Endothelial cell of umbilical vein (primary cell): Measurements from ENCODE around the gene DNAJC16. TPM values are rescaled to one million over a fixed set of nuclear protein-coding genes. Genes with fewer than 3 reads are reported as not detected.

Experiments used
- BruUV-seq: library from RNA; stranded (reverse); fragments of 400-500 nt; replicated peaks from 2 replicates; lab custom pipeline; 2021; lab: Mats Ljungman, UMichigan
- CTCF ChIA-PET: fragments of 300-600, 350-600 bp; sonication (Branson Sonifier 250); formaldehyde crosslinking; loops from one replicate; lab custom pipeline; 2021; ENCODE audit warnings: antibody characterized with exemption, inconsistent platforms; lab: Charles Lee
- POLR2A ChIA-PET: fragments of 300-600, 350-600 bp; sonication (Branson Sonifier 250); formaldehyde crosslinking; loops from one replicate; lab custom pipeline; 2021; ENCODE audit warnings: antibody characterized with exemption, inconsistent platforms; lab: Charles Lee
- DNase-seq: peaks from one replicate; pipeline ENCODE4 v3.0.0-alpha.2; 2011; ENCODE audit warnings: low read depth, low spot score
- FAIRE-seq: peaks from 2 replicates; lab custom pipeline; 2011; peaks lifted over from hg19 to GRCh38; lab: Jason Lieb, UNC
- H2AFZ ChIP-seq: 2 replicates; pipeline ENCODE4 v1.6.0; 2012; ENCODE audit warnings: low read depth, low read length, control low read depth, inconsistent platforms
- H3K27ac ChIP-seq: 2 replicates; pipeline ENCODE4 v1.5.1; 2011; ENCODE audit warnings: low read depth, mild to moderate bottlenecking, control low read depth, low read length, moderate library complexity; ENCODE audit not compliant: insufficient read depth
- H3K27me3 ChIP-seq, 2 experiments: 2 replicates each; pipeline versions ENCODE4 v1.6.0 to v1.6.1; 2011; ENCODE audit warnings: low read length in 2 of 2, mixed read lengths in 1 of 2; ENCODE audit not compliant: control insufficient read depth in 2 of 2, insufficient read depth in 2 of 2
- H3K36me3 ChIP-seq, 2 experiments: 2 replicates in 1 of 2; 3 replicates in 1 of 2; pipeline ENCODE4 v1.5.1; 2011; ENCODE audit warnings: low read length in 2 of 2, mild to moderate bottlenecking in 1 of 2, moderate library complexity in 1 of 2; ENCODE audit not compliant: control insufficient read depth in 2 of 2, insufficient read depth in 2 of 2; ENCODE audit errors: extremely low read depth in 1 of 2
- H3K4me1 ChIP-seq: 3 replicates; pipeline ENCODE4 v1.5.1; 2011; ENCODE audit warnings: mild to moderate bottlenecking, low read length; ENCODE audit not compliant: control insufficient read depth, insufficient read depth; ENCODE audit errors: extremely low read depth
- H3K4me2 ChIP-seq: 2 replicates; pipeline ENCODE4 v1.6.1; 2011; ENCODE audit warnings: low read length, control low read depth, mixed read lengths; ENCODE audit not compliant: insufficient read depth
- H3K4me3 ChIP-seq, 3 experiments: fragments of 200-600 bp in 1 of 3; sonication (generic), shearing (Covaris generic) in 1 of 3; replicated peaks in 1 of 3; 2 replicates each; pipeline ENCODE4 v1.5.1; 2011 to 2016; ENCODE audit warnings: control low read depth in 3 of 3, low read length in 3 of 3, mild to moderate bottlenecking in 2 of 3, inconsistent platforms in 1 of 3, low read depth in 1 of 3, moderate library complexity in 1 of 3; ENCODE audit not compliant: insufficient read depth in 1 of 3
- H3K79me2 ChIP-seq: 2 replicates; pipeline ENCODE4 v1.6.0; 2012; ENCODE audit warnings: low read length, inconsistent platforms; ENCODE audit not compliant: control insufficient read depth, insufficient read depth
- H3K9ac ChIP-seq: replicated peaks from 2 replicates; pipeline ENCODE3; 2011; ENCODE audit warnings: low read length, control low read depth; ENCODE audit not compliant: insufficient read depth; ENCODE audit errors: extremely low read depth
- H3K9me1 ChIP-seq: replicated peaks from 3 replicates; pipeline ENCODE4 v1.6.0; 2011; ENCODE audit warnings: mild to moderate bottlenecking, low read length; ENCODE audit not compliant: control insufficient read depth, insufficient read depth; ENCODE audit errors: extremely low read depth
- H3K9me3 ChIP-seq: replicated peaks from 2 replicates; pipeline ENCODE4 v1.5.1; 2012; ENCODE audit warnings: low read length, inconsistent platforms; ENCODE audit not compliant: control insufficient read depth, insufficient read depth
- H4K20me1 ChIP-seq: replicated peaks from 2 replicates; pipeline ENCODE3; 2011; ENCODE audit warnings: mild to moderate bottlenecking, low read length; ENCODE audit not compliant: control insufficient read depth, insufficient read depth; ENCODE audit errors: extremely low read depth
- EZH2 ChIP-seq: IDR thresholded peaks from 2 replicates; pipeline ENCODE4 v1.6.1; 2012; ENCODE audit warnings: borderline replicate concordance, low read depth, mild to moderate bottlenecking, moderate library complexity, low read length, inconsistent platforms; ENCODE audit not compliant: severe bottlenecking
- FOS ChIP-seq: IDR thresholded peaks from 2 replicates; pipeline ENCODE4 v1.6.1; 2011; ENCODE audit warnings: mild to moderate bottlenecking, low read length, moderate library complexity, borderline replicate concordance; ENCODE audit not compliant: insufficient read depth
- GATA2 ChIP-seq: IDR thresholded peaks from 2 replicates; pipeline ENCODE4 v1.7.0; 2011; ENCODE audit warnings: low read depth, mild to moderate bottlenecking, moderate library complexity, mixed read lengths, low read length; ENCODE audit not compliant: insufficient read length, insufficient read depth
- JUN ChIP-seq: IDR thresholded peaks from 2 replicates; pipeline ENCODE4 v1.6.1; 2011; ENCODE audit warnings: borderline replicate concordance, low read depth; ENCODE audit not compliant: insufficient read length, insufficient read depth
- MYC ChIP-seq: IDR thresholded peaks from one replicate; pipeline ENCODE4 v1.6.1; 2011; ENCODE audit warnings: mild to moderate bottlenecking, low read depth, low read length
- POLR2A ChIP-seq: IDR thresholded peaks from 2 replicates; pipeline ENCODE4 v1.6.1; 2012; ENCODE audit warnings: low read depth, mild to moderate bottlenecking, control low read depth, low read length
- POLR2AphosphoS5 ChIP-seq: IDR thresholded peaks from 2 replicates; pipeline ENCODE4 v1.6.1; 2012; ENCODE audit warnings: low read depth, mild to moderate bottlenecking, control low read depth, low read length, moderate library complexity; ENCODE audit not compliant: insufficient read depth
- dilution Hi-C: fragments of 300-500 bp; cut with MboI; formaldehyde crosslinking; loops from one replicate; pipeline ENCODE4 v1.15.0; 2019; ENCODE audit warnings: low sequenced_read_pairs; ENCODE audit not compliant: extremely low pct_ligation_motif_present
- intact Hi-C: fragments of 100-400 bp; cut with micrococcal nuclease; formaldehyde crosslinking; loops from one replicate; pipeline ENCODE4 v1.10.0; 2022
- polyA plus RNA-seq, 4 experiments: library from polyadenylated mRNA; depleted of rRNA in 3 of 4; stranded (reverse) in 3 of 4; unstranded in 1 of 4; fragments of >200 nt; gene quantifications; 2 replicates each; pipeline versions ENCODE4 v1.2.1 to v1.2.3, GENCODE V29; 2011 to 2012; ENCODE audit warnings: missing spikeins in 1 of 4
- total RNA-seq: library from RNA; stranded (reverse); gene quantifications from 2 replicates; pipeline ENCODE4 v1.2.3, GENCODE V29; 2021
- TF ChIP-seq, protein P1 (sequence below), 2 donors: IDR thresholded peaks; 1 replicate in 1 of 2; 2 replicates in 1 of 2; pipeline ENCODE4 v1.5.1; 2011; ENCODE audit warnings: low read length in 2 of 2, mild to moderate bottlenecking in 2 of 2, moderate library complexity in 2 of 2, control low read depth in 1 of 2, inconsistent platforms in 1 of 2, low read depth in 1 of 2; ENCODE audit not compliant: insufficient read depth in 1 of 2; ENCODE audit errors: extremely low read depth in 1 of 2
- TF ChIP-seq, protein P2 (sequence below): IDR thresholded peaks from 2 replicates; pipeline ENCODE4 v1.6.1; 2011; ENCODE audit not compliant: insufficient read depth, insufficient read length

DNAJC16 gene
- total and polyA plus RNA-seq, 2 donors (not counting 3 experiments of a cell fraction or from before 2014, with no cell fraction given) = 8.0 to 21.4 TPM

DNA sequence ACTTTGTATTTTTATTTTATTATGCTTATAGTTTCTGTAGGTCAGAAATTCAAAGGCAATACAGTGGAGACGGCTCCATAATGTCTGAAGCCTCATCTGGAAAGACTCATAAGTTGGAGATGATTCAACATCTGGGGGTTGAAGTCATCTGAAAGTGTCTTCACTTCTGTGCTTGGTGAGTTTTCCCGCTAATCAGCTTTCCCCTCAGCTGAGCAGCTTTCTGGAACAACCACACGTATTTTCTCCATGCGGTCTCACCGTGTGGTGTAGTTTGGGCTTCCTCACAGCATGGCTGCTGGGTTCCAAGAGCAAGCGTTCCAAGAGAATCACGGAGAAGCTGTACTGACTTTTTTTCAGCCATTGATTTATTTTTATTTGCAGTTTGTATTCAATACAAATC is 83.0 kb downstream of the DNAJC16 start:
- dilution Hi-C loops (no loop called here), intact Hi-C loops (loop anchor here (10.0 kb wide), 1 partner anchor 235 kb away; the partner anchor contains the start of gene SPEN)
- Histone ChIP-seq H2AFZ (no peak overlapping the region), H3K27me3 (peaks cover 0 to 2% of the 10 kb centered on the region in 2 experiments), H3K9ac (no peak overlapping the region), H4K20me1 (no peaks in the 10 kb centered on the region), H3K4me3 (no peak overlapping the region), H3K36me3 (no peaks in the 10 kb centered on the region), H3K27ac (no peak overlapping the region), H3K4me2 (no peak overlapping the region), H3K9me3 (no peaks in the 10 kb centered on the region), H3K4me1 (no peaks in the 10 kb centered on the region), H3K9me1 (no peaks in the 10 kb centered on the region), H3K79me2 (no peaks in the 10 kb centered on the region)
- BruUV-seq = no TSS peak
- ChIA-PET CTCF (no interaction called here), POLR2A (interaction anchor here (0.6 kb wide), 1 partner anchor 368 kb away, joined by 4 read pairs; no protein-coding TSS in a partner anchor)
- FAIRE-seq (no peak), DNase-seq (no peak)
- TF ChIP-seq JUN (no peak), GATA2 (no peak), FOS (no peak), EZH2 (no peak), POLR2A (no peak), POLR2AphosphoS5 (no peak), MYC (no peak)
- TF ChIP-seq, protein P1, sequence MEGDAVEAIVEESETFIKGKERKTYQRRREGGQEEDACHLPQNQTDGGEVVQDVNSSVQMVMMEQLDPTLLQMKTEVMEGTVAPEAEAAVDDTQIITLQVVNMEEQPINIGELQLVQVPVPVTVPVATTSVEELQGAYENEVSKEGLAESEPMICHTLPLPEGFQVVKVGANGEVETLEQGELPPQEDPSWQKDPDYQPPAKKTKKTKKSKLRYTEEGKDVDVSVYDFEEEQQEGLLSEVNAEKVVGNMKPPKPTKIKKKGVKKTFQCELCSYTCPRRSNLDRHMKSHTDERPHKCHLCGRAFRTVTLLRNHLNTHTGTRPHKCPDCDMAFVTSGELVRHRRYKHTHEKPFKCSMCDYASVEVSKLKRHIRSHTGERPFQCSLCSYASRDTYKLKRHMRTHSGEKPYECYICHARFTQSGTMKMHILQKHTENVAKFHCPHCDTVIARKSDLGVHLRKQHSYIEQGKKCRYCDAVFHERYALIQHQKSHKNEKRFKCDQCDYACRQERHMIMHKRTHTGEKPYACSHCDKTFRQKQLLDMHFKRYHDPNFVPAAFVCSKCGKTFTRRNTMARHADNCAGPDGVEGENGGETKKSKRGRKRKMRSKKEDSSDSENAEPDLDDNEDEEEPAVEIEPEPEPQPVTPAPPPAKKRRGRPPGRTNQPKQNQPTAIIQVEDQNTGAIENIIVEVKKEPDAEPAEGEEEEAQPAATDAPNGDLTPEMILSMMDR (IDR thresholded peaks at IDR 0.05; ENCODE audit: extremely low read depth in 1 of 2, insufficient read depth in 1 of 2, low read depth in 1 of 2, low read length in 2 of 2) = no peak
- TF ChIP-seq, protein P2, sequence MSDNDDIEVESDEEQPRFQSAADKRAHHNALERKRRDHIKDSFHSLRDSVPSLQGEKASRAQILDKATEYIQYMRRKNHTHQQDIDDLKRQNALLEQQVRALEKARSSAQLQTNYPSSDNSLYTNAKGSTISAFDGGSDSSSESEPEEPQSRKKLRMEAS = no peak
